H1 (cell line): ENCODE measurements around the gene OR8G5. TPM values are rescaled to one million over a fixed set of nuclear protein-coding genes. Genes with fewer than 3 reads are reported as not detected.

Source experiments
- CTCF ChIA-PET: fragments of 300-600 bp; sonication (Branson Sonifier 250); formaldehyde crosslinking; loops from one replicate; lab custom pipeline; 2021; ENCODE audit not compliant: partially characterized antibody; lab: Charles Lee
- POLR2A ChIA-PET: fragments of 300-600 bp; sonication (Branson Sonifier 250); formaldehyde crosslinking; loops from one replicate; lab custom pipeline; 2021; ENCODE audit warnings: inconsistent platforms; ENCODE audit not compliant: partially characterized antibody; lab: Charles Lee
- DNase-seq, 2 experiments: peaks; one replicate each; pipeline versions ENCODE4 v3.0.0 to v3.0.0-alpha.2; 2010 to 2022; ENCODE audit warnings: low spot score in 2 of 2, low read depth in 1 of 2, mixed read lengths in 1 of 2
- FAIRE-seq: peaks from 2 replicates; lab custom pipeline; 2011; peaks lifted over from hg19 to GRCh38; lab: Jason Lieb, UNC
- H2AFZ ChIP-seq: 2 replicates; pipeline ENCODE4 v1.8.1; 2012; ENCODE audit warnings: low read length, inconsistent platforms
- H2AK5ac ChIP-seq: 2 replicates; pipeline ENCODE4 v1.6.1; 2013; ENCODE audit warnings: low read depth, low read length
- H2BK120ac ChIP-seq: replicated peaks from 2 replicates; pipeline ENCODE3; 2013; ENCODE audit warnings: low read depth, low read length, inconsistent platforms
- H2BK12ac ChIP-seq: 2 replicates; pipeline ENCODE4 v1.6.1; 2013; ENCODE audit warnings: low read depth, low read length
- H2BK15ac ChIP-seq: 2 replicates; pipeline ENCODE4 v1.6.1; 2013; ENCODE audit warnings: low read length
- H2BK20ac ChIP-seq: 2 replicates; pipeline ENCODE4 v1.6.1; 2013; ENCODE audit warnings: low read length
- H2BK5ac ChIP-seq: 2 replicates; pipeline ENCODE4 v1.6.1; 2013; ENCODE audit warnings: low read depth, low read length
- H3K14ac ChIP-seq: 2 replicates; pipeline ENCODE4 v1.6.1; 2013; ENCODE audit warnings: inconsistent platforms; ENCODE audit not compliant: insufficient read length
- H3K18ac ChIP-seq: 2 replicates; pipeline ENCODE4 v1.6.1; 2013; ENCODE audit warnings: low read length; ENCODE audit errors: extremely low read depth
- H3K23ac ChIP-seq: 2 replicates; pipeline ENCODE4 v1.6.1; 2013; ENCODE audit warnings: inconsistent platforms; ENCODE audit not compliant: insufficient read length
- H3K23me2 ChIP-seq: 2 replicates; pipeline ENCODE4 v1.6.1; 2013; ENCODE audit warnings: low read depth, low read length
- H3K27ac ChIP-seq: 2 replicates; pipeline ENCODE4 v1.6.1; 2011; ENCODE audit warnings: low read depth, low read length, inconsistent platforms
- H3K27me3 ChIP-seq, 4 experiments: replicated peaks in 1 of 4; 1 replicate in 1 of 4; 2 replicates in 3 of 4; pipeline versions ENCODE4 v1.6.1 to v1.8.1; 2011 to 2013; ENCODE audit warnings: low read length in 3 of 4, mild to moderate bottlenecking in 3 of 4, inconsistent platforms in 2 of 4, mixed read lengths in 2 of 4, moderate library complexity in 1 of 4; ENCODE audit not compliant: control insufficient read depth in 3 of 4, insufficient read depth in 3 of 4; ENCODE audit errors: extremely low read depth in 1 of 4
- H3K36me3 ChIP-seq, 4 experiments: 2 replicates each; pipeline versions ENCODE4 v1.6.1 to v1.8.1; 2011 to 2013; ENCODE audit warnings: mild to moderate bottlenecking in 4 of 4, low read length in 3 of 4, moderate library complexity in 2 of 4, control low read depth in 1 of 4, inconsistent platforms in 1 of 4; ENCODE audit not compliant: insufficient read depth in 4 of 4, control insufficient read depth in 2 of 4
- H3K4ac ChIP-seq: replicated peaks from 2 replicates; pipeline ENCODE3; 2013; ENCODE audit warnings: low read length, low read depth, mixed read lengths, inconsistent platforms; ENCODE audit not compliant: insufficient read length
- H3K4me1 ChIP-seq, 4 experiments: replicated peaks in 1 of 4; 1 replicate in 1 of 4; 2 replicates in 3 of 4; pipeline versions ENCODE4 v1.6.1 to v1.8.1; 2011 to 2013; ENCODE audit warnings: low read length in 3 of 4, inconsistent platforms in 2 of 4, mixed read lengths in 1 of 4; ENCODE audit not compliant: insufficient read depth in 4 of 4, control insufficient read depth in 3 of 4
- H3K4me2 ChIP-seq, 2 experiments: 2 replicates each; pipeline versions ENCODE4 v1.6.1 to v1.8.1; 2011 to 2013; ENCODE audit warnings: low read depth in 2 of 2, low read length in 2 of 2, control low read depth in 1 of 2, inconsistent platforms in 1 of 2, mild to moderate bottlenecking in 1 of 2; ENCODE audit not compliant: insufficient read depth in 1 of 2
- H3K4me3 ChIP-seq, 4 experiments: fragments of 200-600, 300-600 bp in 1 of 4; sonication (generic), shearing (Covaris generic), sonication (Bioruptor Twin) in 1 of 4; 2 replicates each; pipeline versions ENCODE4 v1.5.1 to v1.8.1; 2011 to 2016; ENCODE audit warnings: low read length in 4 of 4, low read depth in 3 of 4, control low read depth in 2 of 4, inconsistent platforms in 2 of 4, mild to moderate bottlenecking in 2 of 4, mixed read lengths in 1 of 4, moderate library complexity in 1 of 4; ENCODE audit not compliant: insufficient read depth in 2 of 4; ENCODE audit errors: extremely low read depth in 1 of 4
- H3K56ac ChIP-seq: replicated peaks from 2 replicates; pipeline ENCODE3; 2013; ENCODE audit warnings: low read depth, mild to moderate bottlenecking, mixed read lengths, low read length, inconsistent platforms; ENCODE audit not compliant: insufficient read length
- H3K79me1 ChIP-seq: 2 replicates; pipeline ENCODE4 v1.6.1; 2013; ENCODE audit warnings: low read depth, low read length, control low read depth
- H3K79me2 ChIP-seq, 2 experiments: 2 replicates each; pipeline versions ENCODE4 v1.6.1 to v1.8.1; 2012 to 2013; ENCODE audit warnings: low read length in 2 of 2, mild to moderate bottlenecking in 2 of 2, inconsistent platforms in 1 of 2; ENCODE audit not compliant: insufficient read depth in 2 of 2, control insufficient read depth in 1 of 2
- H3K9ac ChIP-seq, 4 experiments: replicated peaks in 1 of 4; 1 replicate in 1 of 4; 2 replicates in 3 of 4; pipeline versions ENCODE4 v1.6.1 to v1.8.1; 2011 to 2013; ENCODE audit warnings: low read depth in 3 of 4, low read length in 3 of 4, control low read depth in 2 of 4, mild to moderate bottlenecking in 2 of 4, moderate library complexity in 2 of 4, inconsistent platforms in 1 of 4; ENCODE audit errors: extremely low read depth in 1 of 4
- H3K9me3 ChIP-seq, 2 experiments: 2 replicates each; pipeline versions ENCODE4 v1.6.1 to v1.8.1; 2012 to 2013; ENCODE audit warnings: mild to moderate bottlenecking in 2 of 2, moderate library complexity in 2 of 2, control low read depth in 1 of 2, inconsistent platforms in 1 of 2, low read depth in 1 of 2, low read length in 1 of 2, mixed read lengths in 1 of 2; ENCODE audit not compliant: insufficient read depth in 2 of 2
- H4K20me1 ChIP-seq, 2 experiments: replicated peaks in 1 of 2; 2 replicates each; pipeline versions ENCODE3 to v1.8.1; 2011 to 2013; ENCODE audit warnings: inconsistent platforms in 2 of 2, low read length in 2 of 2, mild to moderate bottlenecking in 1 of 2; ENCODE audit not compliant: insufficient read depth in 2 of 2, control insufficient read depth in 1 of 2
- H4K5ac ChIP-seq: 2 replicates; pipeline ENCODE4 v1.6.1; 2013; ENCODE audit warnings: low read length, low read depth, mixed read lengths, inconsistent platforms; ENCODE audit not compliant: insufficient read length
- H4K8ac ChIP-seq: 2 replicates; pipeline ENCODE4 v1.8.0; 2013; ENCODE audit warnings: mild to moderate bottlenecking, moderate library complexity, low read length, inconsistent platforms; ENCODE audit not compliant: insufficient read depth; ENCODE audit errors: extremely low read depth
- H4K91ac ChIP-seq: replicated peaks from 2 replicates; pipeline ENCODE3; 2013; ENCODE audit warnings: low read length, mixed read lengths, inconsistent platforms; ENCODE audit not compliant: insufficient read length
- KDM1A ChIP-seq: fragments of 200-600, 300-600 bp; sonication (generic); IDR thresholded peaks from 2 replicates; pipeline ENCODE4 v1.7.1; 2016; ENCODE audit warnings: mild to moderate bottlenecking, low read length, borderline replicate concordance
- TEAD4 ChIP-seq: IDR thresholded peaks from 2 replicates; pipeline ENCODE4 v1.6.1; 2012; ENCODE audit warnings: low read depth, low read length, inconsistent platforms, mixed read lengths
- ZNF274 ChIP-seq: IDR thresholded peaks from 2 replicates; pipeline ENCODE4 v1.7.0; 2012; ENCODE audit warnings: low read length, borderline replicate concordance; ENCODE audit errors: extremely low read depth
- WGBS, 2 experiments: shearing (Covaris generic) in 1 of 2; methylation state at CpG; one replicate each; pipeline versions ENCODE4 v1.1.6 to v1.1.7; 2013 to 2015; ENCODE audit warnings: low lambda C conversion rate in 2 of 2, mixed read lengths in 2 of 2, inconsistent platforms in 1 of 2, low coverage in 1 of 2, missing lambda C conversion rate in 1 of 2; ENCODE audit not compliant: insufficient replicate concordance in 2 of 2, insufficient coverage in 1 of 2, insufficient read length in 1 of 2; ENCODE audit errors: extremely low coverage in 1 of 2, missing lambda C conversion rate in 1 of 2; 5-methylcytosine and 5-hydroxymethylcytosine counted together
- polyA plus RNA-seq, 7 experiments: library from polyadenylated mRNA; depleted of rRNA in 3 of 7; stranded (reverse) in 5 of 7; unstranded in 2 of 7; fragments of >200 nt in 5 of 7; fragments of 200-250 nt in 2 of 7; gene quantifications; 1 replicate in 5 of 7; 2 replicates in 1 of 7; 4 replicates in 1 of 7; pipeline versions ENCODE4 v1.2.1 to v1.2.3, GENCODE V29; 2011 to 2013; ENCODE audit warnings: missing spikeins in 2 of 7, mixed read lengths in 2 of 7
- total RNA-seq: library from RNA; stranded (reverse); fragmentation: NEBNext Ultra II Directional; extraction: Animal tissue kit (Norgen Biotek cat#: 25700); gene quantifications from 2 replicates; pipeline ENCODE4 v1.2.1, GENCODE V29; 2021
- TF ChIP-seq, protein P1 (sequence below): IDR thresholded peaks from 2 replicates; pipeline ENCODE4 v1.6.1; 2012; ENCODE audit warnings: inconsistent platforms

The OR8G5 gene
- total and polyA plus RNA-seq, 2 of the 8 experiments (the other 6 are each of a cell fraction or from before 2014, with no cell fraction given) = not detected

DNA sequence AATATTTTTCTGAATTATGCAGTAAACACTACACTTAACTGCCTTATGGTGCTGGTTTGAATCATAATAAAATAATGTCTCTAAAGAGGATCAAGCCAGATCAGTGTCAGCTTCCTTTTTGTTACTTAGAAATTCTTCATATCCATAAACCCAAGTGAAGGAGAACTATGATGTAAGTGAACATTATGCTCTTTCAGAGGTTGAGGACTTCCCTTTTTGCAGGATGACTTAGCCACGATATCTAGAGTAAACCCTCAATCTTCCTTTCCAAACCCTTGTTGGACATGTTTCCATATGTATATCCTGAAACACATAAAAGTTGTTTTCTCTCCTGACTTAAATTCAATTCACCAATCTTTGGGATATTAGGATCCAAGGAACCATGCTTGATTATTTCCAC, 38.5 kb downstream of the OR8G5 start:
- Histone ChIP-seq H2BK5ac (no peak overlapping the region), H3K9me3 (no peaks in the 10 kb centered on the region), H4K5ac (no peak overlapping the region), H4K20me1 (no peaks in the 10 kb centered on the region), H4K8ac (no peak overlapping the region), H2BK15ac (no peak overlapping the region), H3K79me2 (no peaks in the 10 kb centered on the region), H3K27me3 (no peaks in the 10 kb centered on the region), H2BK20ac (no peak overlapping the region), H3K4me1 (no peaks in the 10 kb centered on the region), H3K79me1 (no peaks in the 10 kb centered on the region), H3K4me3 (no peak overlapping the region), H2AK5ac (no peak overlapping the region), H3K18ac (no peak overlapping the region), H3K14ac (no peak overlapping the region), H3K56ac (no peak overlapping the region), H3K9ac (no peak overlapping the region), H4K91ac (no peak overlapping the region), H3K27ac (no peak overlapping the region), H3K23me2 (no peaks in the 10 kb centered on the region), H3K36me3 (no peaks in the 10 kb centered on the region), H2BK120ac (no peak overlapping the region), H3K4ac (no peak overlapping the region), H3K4me2 (no peak overlapping the region), H3K23ac (no peak overlapping the region), H2BK12ac (no peak overlapping the region), H2AFZ (no peak overlapping the region)
- FAIRE-seq (no peak), DNase-seq (no peak)
- WGBS, 2 experiments = 86% methylated on average over 1 of the region's 1 CpG; no CpG with 5 or more reads in 1 of the 2 experiments
- ChIA-PET POLR2A (no interaction called here), CTCF (no interaction called here)
- no peak for TF ChIP-seq ZNF274
- no peak for TF ChIP-seq KDM1A
- no peak for TF ChIP-seq TEAD4
- TF ChIP-seq, protein P1, sequence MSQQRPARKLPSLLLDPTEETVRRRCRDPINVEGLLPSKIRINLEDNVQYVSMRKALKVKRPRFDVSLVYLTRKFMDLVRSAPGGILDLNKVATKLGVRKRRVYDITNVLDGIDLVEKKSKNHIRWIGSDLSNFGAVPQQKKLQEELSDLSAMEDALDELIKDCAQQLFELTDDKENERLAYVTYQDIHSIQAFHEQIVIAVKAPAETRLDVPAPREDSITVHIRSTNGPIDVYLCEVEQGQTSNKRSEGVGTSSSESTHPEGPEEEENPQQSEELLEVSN = no peak
